ENCODE data around the gene EGR2.
"Not testable (repeated sequence)": the region's sequence is repeated elsewhere in the genome, so short reads cannot be mapped to it uniquely, and the experiment has no call there.

Gene EGR2

GRCh38 chr10:62792261-62792660, 23.9 kb downstream of the EGR2 start:
- DNase-seq: no peak

- no peak for DNase-seq
Measured at GRCh38 chr10:62790571-62790970, 25.6 kb downstream of the EGR2 start.

- no peak for DNase-seq
Measured at GRCh38 chr10:62790019-62790555, 26.1 kb downstream of the EGR2 start.

DNA sequence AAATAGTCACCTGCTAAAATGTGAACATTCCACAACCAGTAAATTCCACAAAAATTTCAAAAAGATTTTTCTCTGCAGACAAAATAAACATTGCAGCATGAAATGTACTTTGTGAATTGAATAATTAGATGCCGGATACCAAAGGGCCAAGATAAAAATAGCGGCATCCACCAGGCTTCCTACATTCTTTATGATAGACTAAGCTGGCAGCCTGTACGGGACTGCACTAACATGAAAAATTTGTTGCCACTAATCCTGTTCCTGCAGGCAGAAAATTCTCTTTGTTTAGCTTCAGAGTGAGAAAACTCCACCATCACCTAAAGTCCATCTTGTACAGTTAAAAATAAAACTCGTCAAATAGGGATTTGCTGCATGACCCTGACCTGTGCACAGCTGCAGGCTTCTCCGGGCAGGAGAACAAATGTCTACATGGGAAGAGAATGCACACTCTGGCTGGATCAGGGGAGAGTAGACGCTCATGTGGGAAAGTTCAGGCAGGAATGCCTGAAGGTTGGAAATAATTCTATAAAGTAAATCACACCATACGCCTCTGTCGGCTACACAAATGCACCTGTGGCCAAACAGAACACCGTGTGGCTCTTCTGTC, 27.2 kb downstream of the EGR2 start:
- DNase-seq: no peak

GRCh38 chr10:62788285-62788684, 27.9 kb downstream of the EGR2 start:
- not testable (repeated sequence) for DNase-seq

- DNase-seq: not testable (repeated sequence)
Measured at GRCh38 chr10:62784537-62784936, 31.6 kb downstream of the EGR2 start.

DNA sequence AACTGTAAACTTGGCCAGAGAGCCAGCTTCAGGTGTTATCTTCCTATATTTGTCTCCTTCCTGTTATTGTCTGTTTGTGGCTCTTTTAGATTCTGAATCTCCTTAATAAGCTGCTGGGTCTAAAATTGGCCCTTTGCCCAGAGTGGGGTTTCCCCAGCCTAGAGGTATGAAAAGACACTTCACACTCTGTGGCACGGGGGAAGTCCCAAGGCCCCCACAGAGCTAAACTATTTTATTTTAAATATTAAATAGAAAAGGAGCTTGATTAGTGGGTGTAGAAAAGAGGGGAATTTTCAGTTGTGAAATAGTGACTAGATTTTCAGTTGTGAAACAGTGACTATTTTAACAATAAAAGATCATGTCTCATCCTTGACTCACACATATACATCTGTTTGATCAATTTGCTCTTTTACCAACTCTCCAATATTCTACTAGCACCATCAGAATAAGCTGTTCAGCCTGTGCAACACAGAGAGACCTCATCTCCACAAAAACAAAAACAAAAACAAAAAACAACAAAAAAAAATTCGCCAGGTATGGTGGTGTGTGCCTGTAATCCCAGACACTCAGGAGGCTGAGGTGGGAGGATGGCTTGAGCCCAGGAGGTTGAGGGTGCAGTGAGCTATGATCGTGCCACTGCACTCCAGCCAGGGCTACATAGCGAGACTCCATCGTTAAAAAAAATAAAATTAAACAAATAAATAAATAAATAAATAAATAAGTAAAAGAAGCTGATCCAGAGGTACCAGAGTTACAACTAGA, 36.5 kb downstream of the EGR2 start:
- DNase-seq: no peak

DNA sequence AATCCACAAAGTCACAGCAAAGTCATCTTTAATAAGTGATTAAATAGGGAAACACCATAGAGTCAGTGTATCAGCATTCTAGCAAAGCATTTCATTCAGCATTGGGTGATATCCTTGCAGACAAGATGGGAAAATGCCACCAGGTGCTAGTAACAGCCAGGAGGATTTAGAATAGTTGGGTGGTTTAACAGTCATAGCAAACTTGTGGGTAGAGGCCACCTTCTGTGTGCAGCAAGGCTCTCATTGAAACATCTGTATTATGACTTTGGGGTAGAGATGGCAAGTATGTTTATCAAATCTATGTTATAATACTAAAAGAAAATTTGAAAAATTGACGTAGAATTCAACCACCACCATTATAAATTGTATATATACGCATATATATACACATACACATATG, 38.0 kb downstream of the EGR2 start:
- DNase-seq: no peak

DNA sequence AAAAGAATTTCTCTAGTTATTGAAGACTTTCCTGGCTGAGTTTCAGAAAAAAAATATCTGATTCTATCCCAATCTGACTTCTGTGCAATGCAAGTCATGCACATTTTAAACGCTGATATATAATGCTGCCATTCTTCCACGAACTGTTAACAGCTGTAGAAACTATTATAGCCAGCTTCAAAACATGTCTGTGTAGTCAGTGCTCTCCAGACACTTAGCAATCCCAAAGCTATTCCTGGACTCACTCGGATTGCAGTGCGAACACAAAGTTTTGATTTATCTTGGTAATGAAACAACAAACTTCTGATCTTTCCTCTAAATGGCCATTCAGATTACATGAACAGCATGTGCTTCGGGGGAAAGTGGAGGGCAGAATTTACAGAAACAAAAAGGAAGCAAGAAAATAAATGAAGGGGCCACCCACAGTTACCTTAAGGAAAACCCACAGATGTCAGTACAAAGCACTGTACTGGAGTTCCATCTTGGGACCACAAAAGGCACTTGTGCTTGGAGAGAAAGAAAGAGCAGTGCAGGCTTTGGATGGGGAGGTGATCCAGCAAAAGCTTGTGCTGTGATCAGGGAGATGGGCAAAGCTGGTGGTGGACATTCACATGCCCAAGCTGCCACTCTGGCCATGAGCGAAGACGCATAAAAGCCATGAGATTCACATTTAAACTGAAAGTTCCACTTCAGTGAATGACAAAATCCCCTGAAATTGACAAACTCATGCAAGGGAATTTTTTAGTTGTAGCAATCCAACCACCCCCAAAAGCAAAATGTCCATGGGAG, 43.8 kb downstream of the EGR2 start:
- DNase-seq: no peak

GRCh38 chr10:62769574-62770242, 46.5 kb downstream of the EGR2 start:
- no peak for DNase-seq

GRCh38 chr10:62766386-62766785, 49.8 kb downstream of the EGR2 start:
- no peak for DNase-seq

DNA sequence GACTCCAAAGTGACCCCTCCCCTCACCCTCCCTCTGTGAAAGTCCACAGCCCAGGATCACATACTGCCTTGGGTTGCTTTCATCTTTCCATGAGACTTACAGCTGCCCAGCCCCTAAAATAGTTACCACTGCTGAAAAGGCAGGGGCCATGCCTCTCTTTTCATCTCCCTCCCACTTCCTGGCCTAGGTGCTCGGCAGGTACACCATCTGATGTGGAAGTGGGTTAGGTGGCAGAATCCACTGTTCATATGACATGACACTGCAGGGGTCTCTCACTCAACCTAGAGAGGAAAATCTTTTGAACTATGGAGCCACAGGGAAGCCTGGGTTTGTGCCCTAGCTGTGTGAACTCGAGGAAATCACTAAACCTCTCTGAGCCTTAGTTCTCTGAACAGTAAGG, 50.4 kb downstream of the EGR2 start:
- no peak for DNase-seq

- no peak for DNase-seq
Measured at GRCh38 chr10:62764011-62764410, 52.2 kb downstream of the EGR2 start.

- DNase-seq: no peak
Measured at GRCh38 chr10:62763155-62763554, 53.0 kb downstream of the EGR2 start.

Measured in DMS153 (cell line).